ENCODE data around the gene POLN.

POLN gene

DNA sequence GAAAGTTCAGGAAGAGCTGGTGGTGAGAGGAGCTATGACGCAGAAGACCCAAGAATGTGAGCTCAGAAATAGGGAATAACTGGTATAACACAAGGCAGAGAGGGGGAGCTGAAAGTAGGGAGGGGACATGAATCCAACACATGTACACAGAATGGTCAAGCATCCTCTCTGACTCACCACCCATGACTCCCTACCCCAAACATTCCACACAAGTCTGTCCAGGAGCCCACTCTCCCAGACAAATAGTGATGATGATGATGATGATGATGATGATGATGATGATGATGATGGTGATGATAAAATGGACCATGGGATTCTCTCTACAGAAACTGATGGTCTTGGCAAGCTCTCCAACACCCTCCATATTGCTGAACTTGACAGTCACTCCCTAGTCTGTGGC, 136.4 kb downstream of the POLN start:
- DNase-seq (ENCODE audit: low read depth), result no peak

DNA sequence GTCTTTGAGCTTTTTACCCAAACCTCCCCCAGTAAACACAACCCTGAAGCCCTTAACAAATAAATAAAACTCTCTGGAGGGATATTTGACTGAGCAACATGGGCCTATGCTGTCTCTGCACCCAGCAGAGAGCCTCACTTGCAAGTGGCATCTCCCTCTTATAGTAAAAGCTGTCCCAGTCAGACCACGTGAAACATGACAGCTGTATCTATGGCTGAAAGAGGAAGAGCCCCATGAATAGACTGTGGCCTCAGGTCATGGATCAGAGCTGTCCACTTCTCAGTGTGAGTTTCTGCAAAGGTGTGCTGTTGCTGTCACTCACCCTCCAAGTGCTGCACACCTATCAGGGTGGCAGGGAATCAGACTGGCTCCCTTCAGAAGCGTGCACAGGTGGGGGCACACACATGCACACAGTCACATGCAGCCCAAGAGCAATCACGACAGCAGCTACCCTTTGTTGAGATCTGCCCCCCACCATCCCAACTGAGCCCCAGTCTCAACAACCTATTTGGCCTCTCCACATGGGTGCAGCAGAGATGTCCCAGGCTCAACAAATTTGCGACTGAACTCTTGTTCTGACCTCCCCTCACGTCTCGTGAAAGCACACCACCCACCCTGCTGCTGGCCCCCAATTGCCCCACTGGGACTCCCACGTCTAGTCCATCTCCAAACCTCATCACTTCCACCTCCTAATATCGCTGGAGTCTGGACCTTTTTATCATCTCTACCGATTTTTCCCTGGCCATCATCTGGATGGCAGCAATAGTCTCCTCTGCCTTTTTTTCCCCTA, 137.2 kb downstream of the POLN start:
- DNase-seq (ENCODE audit: low read depth), result no peak

- DNase-seq (ENCODE audit: low read depth), result no peak
Observed at GRCh38 chr4:2103843-2104547, 137.9 kb downstream of the POLN start.

- no peak for DNase-seq (ENCODE audit: low read depth)
Observed at GRCh38 chr4:2103127-2103842, 138.6 kb downstream of the POLN start.

DNA sequence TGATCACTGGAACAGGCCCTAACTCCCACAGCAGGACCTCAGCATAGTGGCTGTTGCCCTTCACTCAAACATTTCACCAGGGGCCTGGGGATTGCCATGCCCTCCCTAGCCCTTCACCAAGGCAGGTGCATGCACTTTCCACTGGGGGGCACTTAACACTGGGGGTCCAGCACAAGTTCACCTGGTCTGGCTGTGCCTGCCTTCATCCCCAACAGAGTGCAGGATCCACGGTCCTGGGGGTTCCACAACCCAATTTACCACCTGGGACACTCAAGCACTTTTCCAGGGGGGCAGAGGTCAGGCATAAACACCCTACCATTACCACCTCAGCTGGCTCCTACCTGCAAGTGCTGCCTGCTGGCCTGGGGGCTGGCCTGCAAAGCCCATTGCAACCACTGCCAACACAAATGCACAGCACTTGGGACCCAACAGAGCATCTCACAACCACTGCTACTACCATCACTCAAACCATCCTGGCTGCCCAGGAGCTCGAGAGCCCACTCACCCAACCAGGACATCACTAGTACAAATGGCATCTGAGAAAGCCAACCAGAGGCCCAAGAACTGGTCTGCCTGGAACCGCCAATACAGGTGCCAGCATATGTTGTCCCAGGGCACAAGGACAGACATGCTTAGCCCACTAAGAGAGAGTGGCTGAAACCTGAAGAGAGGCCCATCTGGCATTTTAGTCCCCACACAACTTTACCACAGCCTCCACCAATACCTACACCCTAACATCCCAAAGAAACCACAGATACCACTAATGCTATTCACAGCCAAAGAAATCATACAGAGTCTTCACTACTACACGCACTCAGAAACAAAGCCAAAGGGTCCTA, 139.7 kb downstream of the POLN start:
- DNase-seq (ENCODE audit: low read depth), result no peak

DNA sequence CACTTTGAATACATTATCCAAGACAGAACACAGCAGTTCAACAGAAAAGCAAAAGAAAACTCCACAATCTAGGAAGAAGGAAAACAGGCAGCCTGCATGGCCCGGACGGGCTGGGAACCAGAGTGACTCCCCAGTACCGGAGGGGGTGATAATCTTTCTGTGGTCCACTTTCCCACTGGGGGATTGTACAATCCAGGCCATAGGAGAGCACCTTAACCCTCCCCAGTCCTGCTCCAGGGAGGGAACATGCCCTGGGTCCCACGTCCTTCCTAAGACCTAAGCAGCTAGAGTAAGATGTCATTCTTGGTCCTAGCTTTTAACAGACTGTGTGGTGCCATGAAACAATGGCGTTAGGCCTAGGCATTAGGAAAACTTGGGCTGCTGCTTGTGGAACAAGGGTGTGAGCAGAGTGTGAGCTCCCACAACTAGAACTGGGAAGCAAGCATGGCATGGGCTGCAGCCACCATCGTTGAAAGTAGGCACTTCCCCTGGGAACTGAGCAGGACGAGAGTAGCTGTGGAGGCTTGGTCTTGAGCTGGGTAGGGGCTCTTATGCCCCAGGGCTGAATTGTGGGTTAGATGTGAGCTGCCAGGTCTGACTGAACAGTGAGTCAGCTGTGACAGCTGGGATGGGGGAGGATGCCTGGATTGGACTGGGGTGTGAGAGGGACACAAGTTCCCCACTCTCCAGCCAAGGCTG, 140.4 kb downstream of the POLN start:
- no peak for DNase-seq (ENCODE audit: low read depth)

DNA sequence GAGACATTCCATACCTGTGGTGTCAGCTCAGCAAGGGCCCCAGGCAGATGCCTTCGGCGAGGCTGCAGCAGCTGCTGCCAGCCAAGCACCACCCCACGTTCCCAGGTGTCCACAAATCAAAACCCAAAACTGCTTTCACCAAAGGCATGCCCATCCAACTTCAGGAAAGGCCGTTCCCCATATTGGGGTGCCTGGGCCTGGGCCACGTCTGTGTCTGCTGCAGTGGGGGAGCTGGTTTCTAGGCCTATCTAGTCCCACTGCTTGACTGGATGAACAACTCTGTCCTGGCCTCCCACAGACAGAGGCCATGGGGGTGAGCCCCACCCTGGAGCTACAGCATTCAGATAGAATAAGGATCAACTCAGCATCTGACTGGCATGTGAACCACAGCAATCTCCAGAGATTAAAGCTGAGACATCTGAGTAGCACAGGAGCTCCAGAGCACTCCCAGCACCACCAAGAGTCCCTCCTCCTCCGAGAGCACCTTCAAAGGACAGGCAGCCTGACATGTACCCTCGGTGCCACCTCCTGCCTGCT, 145.8 kb downstream of the POLN start:
- no peak for DNase-seq (ENCODE audit: low read depth)

DNA sequence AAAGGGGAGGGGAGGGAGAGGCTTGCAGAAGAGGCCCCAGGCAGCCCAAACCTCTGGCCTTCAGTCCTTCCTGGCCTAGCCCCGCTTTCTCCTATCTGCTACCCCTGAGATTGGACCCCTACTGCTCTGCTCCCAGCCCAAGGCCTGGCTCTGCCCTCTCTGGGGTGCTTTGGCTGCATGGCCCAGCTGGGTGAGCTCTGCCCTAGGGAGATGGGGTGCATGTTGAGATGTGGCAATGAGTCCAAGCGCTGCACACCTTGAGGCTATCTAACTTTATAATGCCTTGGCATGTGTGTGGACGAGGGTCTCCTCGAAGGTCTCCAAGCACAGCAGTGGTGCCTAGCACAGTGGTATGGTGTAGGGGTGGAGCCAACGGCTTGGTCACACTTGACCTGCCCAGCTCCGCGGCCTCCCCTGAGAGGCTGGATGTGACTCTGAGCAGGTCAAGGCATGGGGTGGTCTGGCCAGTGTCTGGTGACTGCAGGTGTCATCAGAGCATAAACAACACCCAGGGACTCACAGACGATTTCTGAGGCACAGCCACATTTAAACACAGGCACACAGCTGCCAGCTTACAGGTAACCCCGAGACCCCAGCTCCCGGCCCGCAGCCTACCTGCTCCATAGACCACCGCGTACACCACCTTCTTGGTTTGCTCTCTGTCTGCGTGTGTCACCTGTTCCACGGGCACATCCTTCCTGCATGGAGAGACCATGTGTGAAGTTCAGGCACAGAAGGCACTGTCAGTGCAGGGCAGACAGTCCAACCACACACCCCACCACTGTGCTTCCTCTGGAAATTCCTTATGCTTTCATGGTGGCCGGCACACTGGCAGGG, 146.5 kb downstream of the POLN start:
- DNase-seq (ENCODE audit: low read depth), result no peak

GRCh38 chr4:2094545-2094944, 147.4 kb downstream of the POLN start:
- no peak for DNase-seq (ENCODE audit: low read depth)

DNA sequence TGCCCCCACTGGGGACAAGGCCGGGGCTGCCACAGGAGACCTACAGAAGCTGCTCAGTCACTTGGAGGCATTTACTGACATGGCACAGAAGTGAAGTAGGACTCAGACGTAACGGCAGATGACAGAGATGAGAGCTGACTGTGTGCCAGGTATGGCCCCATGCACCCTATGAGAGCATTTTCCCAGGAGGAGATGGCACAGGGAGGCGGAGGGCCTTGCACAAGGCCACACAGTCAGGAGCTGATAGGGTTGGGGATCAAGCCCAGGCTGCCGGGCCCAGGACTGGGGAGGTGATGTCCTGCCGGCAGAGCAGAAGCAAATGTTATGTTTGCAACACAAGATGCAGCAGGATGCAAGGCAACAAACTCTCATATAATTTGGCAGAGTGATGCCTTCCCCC, 148.7 kb downstream of the POLN start:
- DNase-seq (ENCODE audit: low read depth), result no peak

DNA sequence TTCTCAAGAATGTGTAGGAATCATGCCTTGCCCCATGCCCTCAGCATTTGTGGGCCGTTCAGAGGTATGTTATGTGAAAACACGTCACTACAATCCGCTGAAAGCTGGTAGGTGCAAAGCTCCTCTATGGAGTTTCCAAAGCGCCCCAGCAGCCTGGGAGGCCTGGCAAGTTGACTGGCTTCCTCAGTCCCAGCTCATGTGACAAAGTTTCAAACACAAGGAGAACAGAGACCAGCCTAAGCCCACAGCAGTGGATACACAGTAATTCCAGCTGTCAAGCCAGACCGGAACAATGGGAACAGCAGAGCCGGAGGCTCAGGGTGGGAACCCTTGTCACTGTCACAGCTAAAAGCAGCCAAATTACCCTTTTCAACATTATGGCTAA, 149.3 kb downstream of the POLN start:
- DNase-seq (ENCODE audit: low read depth), result no peak

DNA sequence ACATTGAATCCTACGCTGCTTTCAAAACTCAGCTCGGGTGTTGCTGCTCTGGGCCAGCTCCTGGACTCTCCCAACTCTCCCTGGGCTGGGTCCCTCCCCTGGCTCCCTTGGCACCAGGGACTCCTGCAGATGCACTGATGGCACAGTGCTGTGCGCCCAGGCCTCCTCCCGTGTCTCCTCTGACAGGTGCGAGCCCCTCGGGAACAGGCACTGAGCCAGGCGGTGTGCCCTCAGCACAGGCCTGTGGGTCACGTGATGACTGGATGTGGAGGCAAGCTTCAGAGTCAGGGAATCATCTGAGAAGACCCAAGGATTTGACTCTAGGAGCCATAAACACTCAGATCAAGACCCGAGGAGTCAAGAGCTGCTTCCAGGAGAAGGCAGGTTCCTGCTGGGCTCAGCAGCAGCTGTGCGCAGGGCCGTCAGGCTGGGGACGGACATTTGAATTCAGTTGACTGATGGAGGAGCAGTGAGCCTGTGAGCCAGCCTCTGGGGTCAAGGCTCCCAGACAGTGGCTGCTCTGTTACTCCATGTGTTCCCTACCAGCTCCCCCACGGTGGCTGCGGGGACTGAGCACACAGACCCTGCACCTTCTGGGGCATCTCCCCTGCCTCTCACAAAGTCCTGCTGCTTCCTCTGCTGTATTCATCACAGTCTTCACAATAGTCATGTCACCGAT, 149.8 kb downstream of the POLN start:
- no peak for DNase-seq (ENCODE audit: low read depth)

GRCh38 chr4:2090642-2091041, 151.3 kb downstream of the POLN start:
- no peak for DNase-seq (ENCODE audit: low read depth)

DNA sequence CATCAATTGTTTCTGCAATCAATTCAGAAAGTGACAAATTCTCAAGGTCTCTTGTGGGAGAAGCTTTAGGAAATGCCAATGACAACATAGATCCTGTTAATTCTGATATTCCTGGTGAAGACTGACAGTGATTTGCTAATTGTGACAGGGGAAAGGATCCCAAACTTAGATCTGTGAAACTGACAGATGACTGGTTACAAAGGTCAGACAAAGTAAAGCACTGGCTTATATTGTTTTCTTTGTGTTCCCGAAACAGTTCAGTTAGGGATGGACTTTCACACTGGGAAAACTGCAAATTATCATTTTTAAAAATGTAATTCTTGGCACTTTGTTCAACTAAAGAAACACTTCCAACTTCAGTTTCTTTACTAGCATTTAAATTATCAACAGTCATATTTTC, 152.7 kb downstream of the POLN start:
- no peak for DNase-seq (ENCODE audit: low read depth)

DNA sequence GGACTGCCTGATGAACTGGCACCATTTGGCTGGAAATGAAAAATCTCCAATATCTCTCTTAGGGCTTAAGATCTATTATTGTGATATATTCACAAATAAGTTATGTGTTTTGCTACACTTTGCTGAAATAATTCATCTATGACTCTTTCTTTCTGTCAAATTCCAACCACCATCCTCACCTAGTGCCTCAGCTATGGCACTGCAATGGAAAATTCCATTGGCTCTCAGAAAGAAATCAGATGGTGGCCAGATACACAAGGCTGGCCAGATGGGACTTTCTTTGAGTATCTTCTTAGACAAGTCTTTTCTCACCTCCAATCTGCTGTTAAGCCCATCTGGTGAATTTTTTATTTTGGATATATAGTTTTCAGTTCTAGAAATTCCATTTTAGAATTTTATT, 154.8 kb downstream of the POLN start:
- no peak for DNase-seq (ENCODE audit: low read depth)

GRCh38 chr4:2085496-2085901, 156.4 kb downstream of the POLN start:
- DNase-seq (ENCODE audit: low read depth), result no peak

DNA sequence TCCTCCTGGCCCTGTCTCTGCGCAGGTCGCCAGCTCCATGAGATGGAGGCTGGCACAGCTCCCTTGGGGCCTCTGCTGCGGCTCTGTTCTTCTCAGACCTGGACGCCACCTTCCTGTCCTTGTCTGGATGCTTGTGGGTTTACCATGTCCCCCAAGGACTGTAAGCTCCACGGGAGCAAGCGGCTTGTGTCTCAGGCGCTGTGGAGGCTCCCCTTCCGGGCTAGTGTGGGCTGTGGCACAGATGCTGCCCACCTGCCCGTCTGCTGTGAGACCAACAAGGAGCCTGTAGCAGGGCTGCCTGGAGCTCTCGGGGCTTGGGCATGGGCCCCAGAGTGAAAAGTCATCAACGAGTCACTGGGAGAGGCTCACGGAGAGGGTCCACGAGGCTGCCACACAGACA, 157.6 kb downstream of the POLN start:
- no peak for DNase-seq (ENCODE audit: low read depth)

GRCh38 chr4:2083826-2084160, 158.1 kb downstream of the POLN start:
- no peak for DNase-seq (ENCODE audit: low read depth)

GRCh38 chr4:2083116-2083825, 158.7 kb downstream of the POLN start:
- DNase-seq (ENCODE audit: low read depth), result no peak

Data from stimulated activated CD8-positive, alpha-beta memory T cell treated with anti-CD3 and anti-CD28 coated beads, Interleukin-15, amount 100 ng/mL, for 24 hours (primary cell).